DMS153 treated with DMSO at 0.1 percent for 48 hours (cell line): ENCODE data around the gene OSMR.

Experiments
- DNase-seq: peaks from one replicate; lab custom pipeline; 2025; ENCODE audit not compliant: unreplicated experiment; lab: John Stamatoyannopoulos, UW

Gene OSMR

DNA sequence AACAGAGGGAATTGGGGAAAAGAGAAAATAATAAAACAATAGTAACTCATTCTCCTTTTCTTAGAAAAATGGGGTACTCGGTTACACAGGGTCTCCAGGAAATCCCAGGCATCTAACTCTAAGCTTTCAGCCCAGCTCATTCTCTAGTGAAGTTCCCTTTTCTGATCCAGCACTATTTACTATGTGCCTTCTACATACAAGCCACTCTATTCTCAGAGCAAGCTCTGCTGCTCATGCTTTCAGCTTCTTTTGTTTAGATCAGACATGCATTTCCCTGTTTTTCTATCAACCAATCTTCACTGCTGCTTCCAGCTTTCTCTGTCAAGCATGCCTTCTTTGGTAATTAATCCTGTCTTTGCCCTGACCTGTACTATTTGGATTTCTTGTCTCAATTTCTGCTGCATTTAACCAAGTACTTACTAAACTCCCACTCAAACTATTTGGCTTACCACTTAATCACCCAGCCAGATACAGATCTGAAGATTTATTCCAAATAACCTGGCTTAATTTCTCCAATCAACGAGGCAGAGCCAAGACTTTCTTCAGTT is 25.3 kb downstream of the OSMR start:
- DNase-seq = no peak

DNA sequence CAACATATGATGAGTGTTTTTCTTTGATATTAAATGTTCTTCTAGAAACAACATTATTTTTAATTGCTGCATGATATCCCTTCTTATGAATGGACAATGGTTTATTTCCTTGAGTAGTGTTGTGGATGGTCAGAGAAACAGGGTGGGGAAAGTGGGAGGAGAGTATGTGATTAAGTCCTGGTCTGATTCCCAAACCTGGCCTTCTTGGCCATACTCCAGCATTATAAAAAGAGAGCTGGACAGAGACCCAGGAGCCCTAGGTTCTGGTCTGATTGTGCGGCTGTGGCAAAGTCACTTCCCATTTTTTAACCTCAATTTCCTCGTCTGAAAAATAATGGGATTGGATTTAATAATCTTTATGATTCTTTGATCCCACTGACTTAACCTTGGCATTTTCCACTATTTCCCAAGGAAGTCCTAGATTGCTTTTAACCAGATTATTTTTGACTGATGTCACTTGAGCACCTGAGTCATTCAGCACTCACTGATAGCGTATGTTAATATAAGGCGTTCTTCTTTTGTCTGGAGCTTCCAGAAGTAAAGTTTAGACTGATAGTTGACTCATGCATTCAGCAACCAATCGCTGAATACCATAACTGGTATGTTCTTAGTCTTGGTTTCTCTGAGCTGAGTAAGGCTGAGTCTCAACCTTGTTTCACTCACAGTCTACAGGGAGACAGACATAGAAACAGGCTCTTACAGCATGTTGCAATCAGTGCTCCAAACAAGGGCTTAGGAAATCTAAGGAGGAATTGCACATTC is 26.2 kb downstream of the OSMR start:
- no peak for DNase-seq

DNA sequence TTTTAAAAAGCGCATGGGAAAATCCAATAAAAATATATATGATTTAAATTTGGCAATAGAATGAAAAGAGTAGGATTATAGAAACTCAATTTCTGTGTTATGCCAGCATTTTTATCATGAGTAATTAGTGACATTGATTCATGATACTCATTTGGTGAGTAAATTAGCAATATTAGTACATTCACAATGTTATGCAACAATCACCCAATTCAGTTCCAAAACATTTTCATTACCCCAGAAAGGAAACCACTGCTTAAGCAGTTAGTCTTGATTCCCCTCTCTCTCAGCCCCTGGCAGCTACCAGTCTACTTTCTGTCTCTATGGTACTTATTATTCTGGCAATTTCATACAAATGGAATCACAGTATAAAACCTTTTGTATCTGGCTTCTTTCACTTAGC is 27.0 kb downstream of the OSMR start:
- no peak for DNase-seq

DNA sequence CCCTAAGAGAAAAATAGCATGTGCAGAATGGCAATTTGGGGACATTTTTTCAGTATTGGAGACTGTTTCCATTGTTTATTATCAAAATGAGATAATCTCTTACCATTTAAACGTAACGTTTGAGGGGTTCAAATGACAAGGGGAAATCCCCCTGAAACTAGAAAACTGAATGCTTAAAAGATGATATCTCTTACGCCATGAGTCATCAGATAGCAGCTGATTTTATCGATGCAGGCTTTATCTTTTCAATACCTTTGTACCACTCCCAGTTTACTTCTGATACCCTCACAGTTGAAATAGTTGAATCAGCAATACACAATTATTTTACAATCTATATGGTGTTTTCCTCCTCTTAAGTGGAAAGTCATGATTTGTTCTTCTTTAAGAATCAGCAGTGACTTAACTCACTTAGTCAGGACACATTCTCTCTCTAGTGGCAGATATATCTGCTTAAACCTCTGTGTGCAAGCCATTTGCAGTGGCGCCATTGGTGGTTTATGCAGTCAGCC is 29.2 kb downstream of the OSMR start:
- DNase-seq = no peak

DNA sequence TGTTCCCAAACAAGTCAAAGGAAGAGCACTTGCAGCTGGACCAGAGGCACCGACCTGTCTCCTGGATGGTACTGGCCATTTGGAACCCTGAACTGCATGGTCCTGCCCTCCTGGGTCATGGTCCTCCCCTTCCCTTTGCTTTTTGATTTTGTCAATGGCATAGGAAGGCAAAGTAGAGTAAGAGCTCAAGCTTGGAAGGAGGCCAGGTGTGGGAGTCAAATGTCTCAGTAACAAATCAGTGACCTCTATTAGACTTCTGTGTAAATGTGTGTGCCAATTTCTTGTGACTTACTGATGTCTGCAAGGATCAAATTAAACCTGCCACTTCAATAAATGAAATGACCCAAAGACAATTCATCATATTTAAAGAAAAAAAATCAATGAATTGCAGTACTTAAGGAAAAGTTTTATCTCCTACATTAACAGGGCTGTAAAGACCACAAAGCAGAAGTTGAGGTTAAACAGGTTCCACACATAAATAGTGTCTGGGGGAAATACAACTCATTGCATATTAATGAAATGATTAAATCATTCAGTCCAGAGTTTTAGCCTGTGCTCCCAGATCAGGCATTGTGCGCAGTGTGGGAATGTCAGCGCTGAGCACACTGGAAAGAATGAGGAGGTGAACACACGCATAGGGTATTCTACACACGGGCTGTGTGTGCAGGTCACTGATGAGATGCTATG is 32.7 kb downstream of the OSMR start:
- DNase-seq = no peak

DNA sequence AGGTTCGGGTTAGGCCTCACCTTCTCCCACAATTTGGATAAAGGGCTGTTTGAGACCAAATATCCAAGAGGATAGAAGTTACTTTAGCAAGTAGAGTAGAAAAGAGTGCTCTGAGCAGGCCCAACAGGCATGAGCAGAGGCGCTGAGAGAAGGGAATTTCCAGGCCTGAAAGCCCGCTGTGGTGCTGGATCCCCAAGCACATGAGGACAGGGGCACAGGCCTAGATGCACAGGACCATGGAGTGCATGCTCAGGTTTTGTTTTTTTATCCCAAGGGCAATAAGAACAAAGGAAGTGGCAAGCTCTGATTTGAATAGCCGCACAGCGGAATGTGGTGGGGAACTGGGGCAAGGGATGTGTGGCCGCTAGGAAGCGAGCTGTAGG is 33.3 kb downstream of the OSMR start:
- DNase-seq = no peak

DNA sequence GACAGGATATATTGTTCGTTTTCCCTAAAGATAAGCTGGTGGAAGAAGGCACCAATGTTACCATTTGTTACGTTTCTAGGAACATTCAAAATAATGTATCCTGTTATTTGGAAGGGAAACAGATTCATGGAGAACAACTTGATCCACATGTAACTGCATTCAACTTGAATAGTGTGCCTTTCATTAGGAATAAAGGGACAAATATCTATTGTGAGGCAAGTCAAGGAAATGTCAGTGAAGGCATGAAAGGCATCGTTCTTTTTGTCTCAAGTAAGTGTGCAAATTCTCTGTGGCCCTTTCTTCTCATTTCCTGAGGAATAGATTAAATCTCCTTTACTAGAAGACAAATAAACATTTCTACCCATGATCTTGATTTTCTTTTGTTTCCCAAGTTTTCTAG is 38.0 kb downstream of the OSMR start:
- no peak for DNase-seq

DNA sequence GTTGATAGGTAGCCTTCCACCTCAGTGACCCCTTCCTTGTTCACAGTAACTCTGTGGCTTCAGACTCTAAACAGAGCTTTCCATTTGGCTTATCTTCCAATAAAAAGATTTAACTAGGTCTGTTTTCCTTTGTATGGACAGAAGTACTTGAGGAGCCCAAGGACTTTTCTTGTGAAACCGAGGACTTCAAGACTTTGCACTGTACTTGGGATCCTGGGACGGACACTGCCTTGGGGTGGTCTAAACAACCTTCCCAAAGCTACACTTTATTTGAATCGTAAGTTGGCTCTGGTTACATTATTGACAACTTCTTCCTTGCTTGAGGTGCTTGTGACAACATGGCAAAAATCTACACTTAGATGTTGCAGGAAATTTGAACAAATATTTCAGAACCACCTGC is 39.4 kb downstream of the OSMR start:
- no peak for DNase-seq

DNA sequence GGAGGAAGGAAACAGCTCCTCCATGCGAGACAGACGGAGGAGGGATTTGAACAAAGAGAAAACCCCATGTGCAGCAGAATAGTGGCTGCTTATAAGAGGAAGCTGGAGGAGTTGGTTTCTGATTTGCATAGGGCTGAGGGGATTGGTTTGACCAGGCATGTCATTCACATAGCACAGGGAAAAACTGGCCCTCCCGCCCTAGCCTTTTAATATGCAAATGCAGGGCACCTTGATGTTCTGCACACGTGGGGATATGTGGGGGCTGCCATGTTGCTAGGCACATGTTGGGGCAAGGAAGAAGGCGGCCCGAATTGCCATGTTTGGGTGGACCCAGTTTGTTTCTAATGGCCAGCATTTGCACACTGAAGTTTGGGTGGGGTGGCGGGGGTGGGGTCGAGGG is 42.2 kb downstream of the OSMR start:
- no peak for DNase-seq

DNA sequence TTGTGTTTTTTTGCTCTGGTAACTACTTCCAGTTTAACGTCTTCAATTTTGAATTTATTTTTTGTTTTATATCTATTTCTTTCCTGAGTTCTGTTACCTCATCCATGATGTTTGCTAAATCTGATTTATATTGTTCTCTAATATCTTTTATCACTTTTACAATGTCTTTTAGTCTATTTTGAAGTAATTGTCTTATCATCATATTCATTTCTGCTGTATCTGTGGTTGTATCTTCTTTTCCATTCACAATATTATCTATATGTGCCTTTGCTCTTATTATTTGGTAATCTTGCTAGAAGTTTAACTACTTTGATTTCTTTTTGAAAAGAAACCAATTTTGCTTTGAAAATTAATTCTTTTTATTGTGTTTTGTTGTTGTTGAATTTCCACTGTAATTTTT is 43.6 kb downstream of the OSMR start:
- no peak for DNase-seq

DNA sequence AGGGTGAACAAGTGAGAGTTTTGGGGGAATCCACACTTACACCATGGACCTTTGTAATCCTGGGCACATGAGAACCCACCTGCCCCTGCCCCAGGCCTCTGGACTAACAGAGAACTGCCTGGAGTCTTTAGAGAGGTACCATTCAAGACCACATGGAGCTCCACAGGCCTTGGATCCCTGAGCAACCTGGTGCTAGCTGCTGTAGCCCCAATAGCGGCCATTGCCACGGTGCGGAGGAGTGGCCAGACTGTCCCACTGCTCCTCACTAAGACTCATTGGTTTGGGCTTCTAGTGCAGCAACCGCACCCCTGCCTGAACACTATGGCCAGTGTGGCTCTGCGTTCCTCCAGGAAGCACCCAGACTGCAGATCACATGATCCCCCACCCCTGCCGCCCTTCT is 45.8 kb downstream of the OSMR start:
- no peak for DNase-seq

DNA sequence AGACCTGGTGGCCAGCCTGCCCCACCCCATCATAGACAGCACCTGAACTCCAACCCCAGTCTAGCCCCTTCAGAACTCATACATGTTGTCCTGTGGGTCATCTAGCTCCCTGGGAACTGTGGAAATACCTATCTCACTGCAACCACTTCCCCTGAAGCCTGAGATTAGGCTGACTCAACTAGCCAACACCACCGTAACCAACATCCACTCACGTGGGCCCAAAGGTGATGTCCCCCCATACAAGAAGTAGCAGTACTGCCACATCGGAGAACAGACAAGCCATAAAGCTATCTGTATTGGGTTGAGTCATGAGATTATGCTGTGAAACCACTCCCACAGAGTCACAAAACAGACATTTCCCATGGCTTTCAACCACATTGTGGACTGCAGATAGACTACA is 46.6 kb downstream of the OSMR start:
- no peak for DNase-seq

DNA sequence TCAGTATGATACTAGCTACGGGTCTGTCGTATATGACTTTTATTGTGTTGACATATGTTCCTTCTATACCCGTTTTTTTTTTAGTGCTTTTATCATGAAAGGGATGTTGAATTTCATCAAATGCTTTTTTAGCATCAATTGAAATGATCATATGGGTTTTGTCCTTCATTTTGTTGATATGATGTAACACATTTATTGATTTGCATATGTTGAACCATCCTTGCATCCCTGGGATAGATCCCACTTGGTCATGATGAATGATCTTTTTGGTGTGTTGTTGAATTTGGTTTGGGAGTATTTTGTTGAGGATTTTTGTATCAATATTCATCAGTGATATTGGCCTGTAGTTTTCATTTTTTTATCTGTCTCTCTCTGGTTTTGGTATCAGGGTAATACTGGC is 50.9 kb downstream of the OSMR start:
- DNase-seq = no peak

DNA sequence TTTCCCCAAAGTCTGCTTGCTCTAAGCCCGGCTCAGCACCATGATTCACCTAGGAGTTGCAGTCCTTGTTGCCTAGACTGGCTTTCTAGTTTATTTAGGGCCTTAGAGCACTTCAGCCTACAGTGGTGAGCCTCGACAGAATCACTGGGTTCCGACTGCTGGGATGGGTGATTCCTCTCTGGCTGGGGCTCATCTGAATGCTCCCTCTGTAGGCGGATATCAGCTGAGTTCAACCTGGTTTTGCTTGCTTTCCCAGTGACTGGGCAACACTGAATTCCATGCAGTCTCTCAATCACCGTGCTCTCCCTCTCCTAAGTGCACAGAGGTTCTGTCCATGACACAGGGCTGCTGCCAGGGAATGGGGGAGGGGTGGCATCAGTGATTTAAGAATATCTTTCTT is 54.1 kb downstream of the OSMR start:
- no peak for DNase-seq

DNA sequence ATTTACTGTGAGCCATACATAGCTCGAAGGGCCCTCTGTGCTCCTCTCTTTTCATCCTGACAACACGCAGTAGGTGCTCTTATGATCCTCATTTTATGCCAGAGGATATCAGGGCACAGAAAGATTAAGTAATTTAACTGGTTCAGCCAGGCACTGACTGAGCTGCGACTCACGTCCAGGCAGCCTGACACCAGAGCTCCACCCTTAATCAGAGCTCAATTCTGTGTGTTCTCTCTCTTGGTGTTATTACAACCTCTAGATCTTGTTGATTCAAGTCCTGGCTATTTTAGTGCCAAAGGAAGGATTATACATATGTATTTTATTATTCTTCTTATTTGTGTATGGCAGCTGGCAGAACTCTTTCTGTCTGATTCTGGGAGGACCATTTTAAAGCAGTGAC is 59.7 kb downstream of the OSMR start:
- no peak for DNase-seq

DNA sequence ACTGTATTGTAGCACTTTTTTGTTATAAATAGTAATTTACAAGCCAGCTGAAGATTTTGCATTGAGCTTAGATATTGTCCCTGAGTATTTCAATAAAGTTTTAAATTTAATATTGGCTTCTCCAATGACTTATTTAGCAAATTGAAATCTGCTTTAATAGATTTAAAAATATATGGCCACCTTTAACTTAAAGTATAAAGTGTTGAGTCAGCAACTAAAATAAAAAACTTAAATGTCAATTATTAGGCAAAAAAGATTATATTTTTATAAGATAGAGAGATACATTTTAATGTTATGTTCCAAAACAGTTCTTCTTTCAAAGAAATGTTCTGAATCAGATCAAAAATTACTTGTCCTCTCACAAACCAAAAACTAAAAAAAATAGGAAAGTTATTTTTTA is 60.7 kb downstream of the OSMR start:
- no peak for DNase-seq

DNA sequence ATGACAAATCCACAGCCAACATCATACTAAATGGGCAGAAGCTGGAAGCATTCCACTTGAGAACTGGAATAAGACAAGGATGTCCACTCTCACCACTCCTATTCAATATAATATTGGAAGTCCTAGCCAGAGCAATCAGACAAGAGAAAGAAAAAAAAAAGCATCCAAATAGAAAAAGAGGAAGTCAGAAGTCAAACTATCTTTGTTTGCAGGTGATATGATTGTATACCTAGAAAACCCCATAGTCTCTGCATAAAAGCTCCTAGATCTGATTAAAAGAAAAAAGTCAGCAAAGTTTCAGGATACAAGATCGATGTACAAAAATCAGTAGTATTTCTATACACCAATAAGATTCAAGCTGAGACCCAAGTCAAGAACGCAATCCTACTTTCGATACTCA is 66.1 kb downstream of the OSMR start:
- no peak for DNase-seq

DNA sequence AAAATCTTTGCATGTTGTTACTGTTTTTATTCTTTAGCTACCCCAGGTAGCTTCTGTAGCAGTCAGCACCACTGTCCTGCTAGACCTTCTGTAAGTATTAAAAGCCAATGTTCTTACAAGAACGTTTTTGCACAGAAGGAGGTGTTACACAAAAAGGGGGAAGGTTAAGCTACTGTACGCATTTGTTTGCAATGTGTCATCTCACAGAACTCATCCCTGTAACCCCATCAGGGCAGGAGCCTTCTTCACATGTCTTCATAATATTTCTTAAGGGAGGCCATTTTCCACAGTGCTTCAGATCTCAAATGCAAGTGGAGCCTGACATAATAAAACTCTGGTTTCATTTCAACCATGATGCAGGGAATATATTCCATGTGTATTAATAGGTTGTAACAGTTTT is 67.9 kb downstream of the OSMR start:
- DNase-seq = no peak

DNA sequence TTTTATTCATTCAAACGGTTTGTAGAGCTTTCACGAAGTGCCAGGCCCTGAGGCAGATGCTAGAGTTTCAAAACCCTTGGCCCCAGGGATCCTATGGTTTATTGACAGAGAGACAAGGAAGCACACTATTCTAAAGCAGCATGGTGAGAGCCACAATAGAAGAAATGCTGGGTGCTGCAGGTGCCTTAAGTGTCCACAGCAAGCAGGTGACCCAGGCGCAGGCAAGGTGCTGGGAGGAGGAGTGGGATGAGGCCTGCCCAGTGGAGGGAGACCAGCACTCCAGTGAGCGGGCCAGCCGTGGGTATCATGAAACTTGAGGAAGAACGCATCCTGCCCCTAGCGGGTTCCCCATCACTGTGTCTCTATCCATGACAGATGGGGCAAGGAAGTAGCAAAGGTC is 71.0 kb downstream of the OSMR start:
- DNase-seq = no peak

DNA sequence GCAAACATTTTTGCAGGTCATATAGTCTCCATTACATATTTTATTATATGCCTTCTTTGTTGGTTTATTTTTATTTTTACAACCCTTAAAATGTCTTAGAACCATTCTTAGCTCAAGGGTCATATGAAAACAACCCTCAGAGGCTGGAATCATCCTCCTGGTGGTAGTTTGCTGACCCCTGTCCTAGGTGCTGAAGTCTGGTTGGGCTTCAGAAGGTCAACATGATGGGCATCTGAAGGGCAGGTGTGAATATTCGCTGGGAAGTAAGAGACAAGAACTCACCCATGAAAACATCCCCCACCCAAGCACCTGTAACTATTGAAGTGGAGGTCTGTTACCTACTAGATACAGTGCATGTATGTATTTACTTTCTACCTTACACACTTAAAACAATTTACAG is 75.4 kb downstream of the OSMR start:
- DNase-seq = no peak

DNA sequence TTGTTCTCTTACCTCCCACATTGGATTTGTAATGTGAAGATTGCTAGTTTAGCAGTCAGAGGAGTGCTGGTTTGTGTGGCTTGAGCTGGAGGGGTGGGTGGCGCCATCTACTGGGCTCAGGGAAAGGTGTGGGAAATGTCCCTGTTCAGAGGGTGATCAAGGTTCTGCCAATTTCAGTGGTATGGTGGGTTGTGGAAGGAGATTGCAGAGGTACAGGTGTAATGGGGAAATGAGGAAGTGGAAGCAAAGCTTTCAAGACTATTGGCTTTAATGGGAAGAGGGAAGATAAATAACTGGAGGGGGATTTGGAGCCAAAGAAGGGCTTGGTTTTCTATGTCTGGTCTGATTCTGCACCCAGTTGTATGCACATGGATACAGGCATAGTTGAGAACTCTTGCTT is 76.4 kb downstream of the OSMR start:
- DNase-seq = peak; percentile 64

DNA sequence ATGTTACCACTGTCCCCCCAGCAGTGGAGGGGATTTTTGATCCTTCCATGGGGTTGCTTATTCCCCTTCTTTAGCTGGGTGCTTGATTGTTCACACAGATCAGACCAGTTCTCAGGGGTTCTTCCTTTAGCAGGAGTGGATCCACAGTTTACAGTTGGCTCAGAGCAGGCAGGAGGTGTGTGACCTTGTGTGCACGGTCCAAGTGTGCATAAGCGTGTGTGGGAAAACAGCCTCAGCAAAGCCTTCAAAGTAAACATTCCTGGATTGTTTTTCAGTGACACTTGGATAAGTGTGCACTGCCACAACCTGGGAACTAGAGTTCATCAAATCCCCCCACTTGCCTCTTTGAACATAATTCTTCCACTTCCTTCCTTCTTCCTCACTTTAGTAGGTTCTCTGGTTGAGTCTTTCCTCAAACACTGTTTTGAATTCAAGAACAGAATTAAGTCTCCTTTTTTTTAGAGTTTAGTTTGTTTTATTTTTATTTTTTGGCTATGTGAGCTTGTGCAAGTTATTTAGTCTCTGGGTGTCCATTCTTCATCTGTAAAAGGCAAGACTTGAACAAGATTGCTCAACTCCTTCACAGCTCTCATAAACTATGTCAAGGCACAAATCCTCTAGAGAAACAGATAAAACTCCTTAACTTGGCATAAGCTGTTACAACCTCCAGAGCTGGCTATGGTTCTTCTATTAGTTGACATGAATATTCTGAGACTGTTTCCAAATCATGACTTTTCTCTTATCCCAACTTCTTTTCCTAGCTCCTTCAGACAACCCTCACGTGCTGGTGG is 78.0 kb downstream of the OSMR start:
- DNase-seq = no peak
